Uterus (tissue), 4 donors: ENCODE measurements around the gene MINDY4. TPM values are rescaled to one million over a fixed set of nuclear protein-coding genes. Genes with fewer than 3 reads are reported as not detected.

ENCODE experiments used
- DNase-seq, 2 donors: peaks; one replicate each; pipeline ENCODE4 v3.0.0-alpha.2; 2019 to 2020
- H3K27ac ChIP-seq, 2 donors: fragments of 200-600 bp; sonication (generic); 1 replicate in 1 of 2; 2 replicates in 1 of 2; pipeline ENCODE4 v1.5.1; 2016 to 2018
- H3K27me3 ChIP-seq, 2 donors: fragments of 200-600 bp; sonication (generic); one replicate each; pipeline ENCODE4 v1.5.1; 2018 to 2019; ENCODE audit warnings: control low read depth in 1 of 2
- H3K36me3 ChIP-seq, 2 donors: fragments of 200-600 bp; sonication (generic); one replicate each; pipeline ENCODE4 v1.5.1; 2019; ENCODE audit warnings: control low read depth in 1 of 2
- H3K4me1 ChIP-seq, 2 donors: fragments of 200-600 bp; sonication (generic); one replicate each; pipeline ENCODE4 v1.5.1; 2018 to 2019; ENCODE audit warnings: control low read depth in 1 of 2
- H3K4me3 ChIP-seq, 2 donors: fragments of 200-600 bp; sonication (generic); 1 replicate in 1 of 2; 2 replicates in 1 of 2; pipeline ENCODE4 v1.5.1; 2018 to 2019; ENCODE audit warnings: mild to moderate bottlenecking in 1 of 2
- H3K9me3 ChIP-seq, 2 donors: fragments of 200-600 bp; sonication (generic); one replicate each; pipeline ENCODE4 v1.5.1; 2019; ENCODE audit warnings: control low read depth in 1 of 2
- CTCF ChIP-seq, 4 experiments: fragments of 200-600 bp in 2 of 4; fragments of 450-650 bp in 2 of 4; sonication (generic) in 2 of 4; IDR thresholded peaks; one replicate each; pipeline ENCODE4 v1.5.1; 2016 to 2019; ENCODE audit warnings: antibody characterized with exemption in 4 of 4, mild to moderate bottlenecking in 2 of 4, moderate library complexity in 1 of 4
- POLR2A ChIP-seq, 2 donors: fragments of 450-650 bp; IDR thresholded peaks; one replicate each; pipeline ENCODE4 v1.6.1; 2016; ENCODE audit warnings: antibody characterized with exemption in 2 of 2, mild to moderate bottlenecking in 1 of 2, moderate library complexity in 1 of 2
- intact Hi-C: fragments of 100-400 bp; cut with DNase I; formaldehyde crosslinking; loops from one replicate; pipeline ENCODE4 v1.15.1; 2023; ENCODE audit warnings: low total_unique reads
- total RNA-seq, 4 donors: library from RNA; depleted of rRNA in 3 of 4; stranded (reverse); fragments of >200 nt in 3 of 4; gene quantifications; one replicate each; pipeline versions ENCODE4 v1.1.0 to v1.2.4, GENCODE V29; 2014 to 2023
- donor health status: DM: yes; HTN: yes; CAD: no.

The MINDY4 gene
- total RNA-seq, 4 donors from 2014 or later = 14.7 to 23.8 (median 16.9) TPM

DNA sequence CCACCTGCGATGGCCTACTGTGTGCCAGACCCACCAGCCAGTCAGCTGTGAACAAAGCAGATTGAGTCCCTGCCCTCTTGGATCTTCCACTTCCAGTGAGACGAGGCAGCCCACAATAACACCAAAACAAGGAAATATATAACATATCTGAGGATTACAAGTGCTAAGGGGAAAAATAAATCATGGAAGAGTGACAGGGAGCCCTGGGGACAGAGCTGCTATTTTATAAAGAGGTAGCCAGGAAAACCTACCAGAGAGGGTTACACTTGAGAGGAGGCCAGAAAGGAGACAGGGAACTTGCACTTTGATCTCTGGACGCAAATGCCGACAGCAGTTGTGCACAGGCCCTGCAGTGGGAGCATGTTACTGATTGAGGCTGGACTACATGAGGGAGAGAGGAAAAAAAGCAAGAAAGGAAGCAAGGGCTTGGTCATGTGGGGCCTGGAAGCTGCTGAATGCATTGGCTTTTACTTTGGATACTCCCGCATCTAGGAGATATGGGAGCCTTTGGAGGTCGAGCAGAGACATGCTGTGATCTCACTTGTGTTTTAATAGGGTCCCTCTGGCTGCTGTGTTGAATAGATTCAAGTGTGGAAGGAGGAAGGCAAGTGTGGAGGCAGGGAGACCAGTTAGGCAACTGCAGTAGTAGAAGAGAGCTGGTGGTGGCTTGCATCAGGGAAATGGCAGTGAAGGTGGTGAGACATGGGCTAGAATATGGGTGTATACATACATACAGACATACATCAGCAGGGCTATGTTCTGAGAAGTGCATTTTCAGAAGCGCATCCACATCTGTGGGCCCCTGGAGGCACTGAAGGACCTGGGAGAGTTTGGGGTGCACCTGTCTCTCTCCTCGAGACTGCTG, 26.2 kb downstream of the MINDY4 start:
- H3K4me3 ChIP-seq = no peak overlapping the region
- no peak for DNase-seq
- no peaks in the 10 kb centered on the region for H3K36me3 ChIP-seq
- intact Hi-C loops = no loop called here
- H3K9me3 ChIP-seq = no peaks in the 10 kb centered on the region
- H3K27me3 ChIP-seq = no peaks in the 10 kb centered on the region
- H3K27ac ChIP-seq = peak overlapping the region; percentile 67 to 71
- TF ChIP-seq POLR2A (IDR thresholded peaks at IDR 0.05) (no peak), CTCF (IDR thresholded peaks at IDR 0.05) (no peak)
- peaks cover 3 to 9% of the 10 kb centered on the region in 2 donors for H3K4me1 ChIP-seq

DNA sequence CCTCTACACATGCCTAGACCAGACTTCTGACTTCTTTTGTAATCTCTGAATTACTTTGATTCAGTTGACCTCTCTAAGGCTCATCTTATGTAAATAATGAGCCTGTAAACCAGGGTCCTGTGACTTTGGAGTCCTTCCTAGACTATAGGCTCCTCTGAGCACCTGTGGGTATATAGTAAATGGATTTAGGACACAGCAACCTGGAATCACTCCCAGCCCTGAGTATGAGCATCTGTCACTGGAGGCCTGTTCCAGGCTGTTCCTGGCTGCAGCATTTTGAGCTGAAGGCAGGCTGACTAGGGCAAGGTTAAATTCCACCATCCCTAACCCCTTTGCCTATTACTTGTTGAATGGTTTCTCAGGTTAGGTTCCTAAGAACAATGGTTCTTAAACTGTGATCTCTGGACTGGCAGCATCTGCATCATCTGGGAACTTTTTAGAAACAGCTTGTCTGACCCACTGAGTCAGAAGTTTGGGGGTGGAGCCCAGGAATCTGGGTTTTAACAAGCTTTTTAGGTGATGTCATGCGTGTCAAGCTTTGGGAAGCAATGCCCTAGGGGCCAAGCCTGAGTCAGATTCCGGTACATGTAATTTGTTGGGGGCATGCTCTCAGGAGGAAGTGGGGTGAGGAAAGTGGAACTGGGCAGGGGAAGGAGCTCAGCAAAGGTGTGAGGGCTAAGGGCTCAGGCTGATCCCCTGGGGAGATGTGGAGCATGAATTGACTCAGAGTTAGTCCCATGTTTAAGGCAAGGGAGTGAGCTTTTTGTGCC, 28.2 kb downstream of the MINDY4 start:
- intact Hi-C loops = no loop called here
- Histone ChIP-seq H3K36me3 (no peaks in the 10 kb centered on the region), H3K4me3 (no peak overlapping the region), H3K9me3 (no peaks in the 10 kb centered on the region), H3K4me1 (peaks cover 3 to 9% of the 10 kb centered on the region in 2 donors), H3K27me3 (no peaks in the 10 kb centered on the region), H3K27ac (peak overlapping the region; percentile 28 to 50)
- TF ChIP-seq POLR2A (IDR thresholded peaks at IDR 0.05) (no peak), CTCF (IDR thresholded peaks at IDR 0.05) (no peak)
- peak; percentile 61 to 66 for DNase-seq

DNA sequence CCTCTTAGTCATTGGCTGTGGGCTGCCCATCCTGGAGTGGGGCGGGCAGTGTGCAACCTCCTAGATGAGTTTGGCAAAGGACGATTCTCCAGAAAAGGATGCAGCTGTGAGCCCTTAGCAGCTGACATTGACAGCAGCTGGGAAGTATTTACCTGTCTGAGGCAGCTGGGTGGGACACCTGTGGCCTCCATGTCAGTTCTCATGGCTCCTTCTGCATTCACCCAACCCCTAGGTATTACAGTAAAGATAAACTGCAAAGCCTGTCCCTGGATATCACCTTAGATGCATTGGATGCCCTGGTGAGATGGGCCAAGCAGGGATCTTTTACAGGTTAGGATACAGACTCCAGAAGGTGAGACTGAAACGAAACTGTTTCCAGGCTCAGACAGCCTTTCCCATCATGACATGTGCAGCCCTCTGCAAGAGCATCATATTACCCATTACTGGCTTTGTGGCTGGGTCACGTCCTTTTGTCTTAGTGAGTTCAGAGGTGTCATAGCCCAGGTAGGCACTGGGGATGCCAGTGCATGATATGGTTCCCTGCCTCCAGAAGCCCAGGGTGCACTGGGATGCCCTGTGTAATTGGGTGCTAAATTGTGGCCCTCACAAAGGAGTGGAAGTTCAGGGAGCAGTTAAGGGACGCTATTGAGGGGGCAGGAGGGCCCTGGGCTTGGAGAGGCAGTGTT, 28.9 kb downstream of the MINDY4 start:
- peak overlapping the region in 1 of 2 donors; percentile 12 for H3K27ac ChIP-seq

GRCh38 chr7:30800785-30801252, 29.6 kb downstream of the MINDY4 start:
- Histone ChIP-seq H3K4me3 (no peak overlapping the region), H3K27me3 (no peaks in the 10 kb centered on the region), H3K36me3 (no peaks in the 10 kb centered on the region), H3K4me1 (peaks cover 9% of the 10 kb centered on the region in 2 donors), H3K27ac (peak overlapping the region in 1 of 2 donors; percentile 20), H3K9me3 (no peaks in the 10 kb centered on the region)
- no peak for TF ChIP-seq POLR2A (IDR thresholded peaks at IDR 0.05)
- peak; percentile 64 to 88 (median 78) for TF ChIP-seq CTCF (IDR thresholded peaks at IDR 0.05)
- peak; percentile 68 to 73 for DNase-seq
- intact Hi-C loops = loop anchor here (10.0 kb wide), 1 partner anchor 174 kb away; no protein-coding TSS in a partner anchor

More for the DNA sequence above, 28.9 kb downstream of the MINDY4 start:
- intact Hi-C loops = loop anchor here (10.0 kb wide), 1 partner anchor 175 kb away; no protein-coding TSS in a partner anchor
- DNase-seq = no peak
- Histone ChIP-seq H3K36me3 (no peaks in the 10 kb centered on the region), H3K4me3 (no peak overlapping the region), H3K9me3 (no peaks in the 10 kb centered on the region), H3K27me3 (no peaks in the 10 kb centered on the region), H3K4me1 (peaks cover 7 to 9% of the 10 kb centered on the region in 2 donors)
- TF ChIP-seq CTCF (IDR thresholded peaks at IDR 0.05) = no peak
- TF ChIP-seq POLR2A (IDR thresholded peaks at IDR 0.05) = no peak
